ENCODE measurements around the gene PRDM5.
"Not testable (repeated sequence)": the region's sequence is repeated elsewhere in the genome, so short reads cannot be mapped to it uniquely, and the experiment has no call there.

PRDM5 gene

GRCh38 chr4:120671538-120671937 is 251.0 kb downstream of the PRDM5 start:
- Mint-ChIP-seq H3K27ac (no peak overlapping the region), H3K4me1 (no peaks in the 10 kb centered on the region), H3K4me3 (no peak overlapping the region), H3K27me3 (peaks cover 29% of the 10 kb centered on the region), H3K36me3 (peaks cover 3% of the 10 kb centered on the region), H3K9me3 (peaks cover 14% of the 10 kb centered on the region)

DNA sequence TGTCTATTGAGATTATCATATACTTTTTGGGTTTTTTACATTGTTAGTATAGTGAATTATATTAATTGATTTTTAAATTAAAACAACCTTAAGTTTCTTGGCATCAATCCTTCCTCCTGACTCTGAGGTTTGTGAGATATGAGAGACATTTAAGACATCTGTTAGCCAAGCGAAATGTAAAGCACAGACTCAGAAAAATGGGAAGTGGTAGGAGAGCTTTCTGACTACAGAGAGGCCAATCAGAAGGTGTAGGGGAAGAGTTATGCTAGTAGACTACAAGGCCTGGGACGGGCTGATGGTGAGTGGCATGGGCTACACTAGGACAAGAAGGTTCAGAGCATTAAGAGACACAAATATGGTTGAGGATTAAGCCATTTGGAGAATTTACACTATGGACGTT is 255.4 kb downstream of the PRDM5 start:
- Mint-ChIP-seq H3K4me1 (no peaks in the 10 kb centered on the region), H3K4me3 (no peak overlapping the region), H3K36me3 (no peaks in the 10 kb centered on the region), H3K27ac (no peak overlapping the region), H3K9me3 (peaks cover 3% of the 10 kb centered on the region), H3K27me3 (peaks cover 11% of the 10 kb centered on the region)

DNA sequence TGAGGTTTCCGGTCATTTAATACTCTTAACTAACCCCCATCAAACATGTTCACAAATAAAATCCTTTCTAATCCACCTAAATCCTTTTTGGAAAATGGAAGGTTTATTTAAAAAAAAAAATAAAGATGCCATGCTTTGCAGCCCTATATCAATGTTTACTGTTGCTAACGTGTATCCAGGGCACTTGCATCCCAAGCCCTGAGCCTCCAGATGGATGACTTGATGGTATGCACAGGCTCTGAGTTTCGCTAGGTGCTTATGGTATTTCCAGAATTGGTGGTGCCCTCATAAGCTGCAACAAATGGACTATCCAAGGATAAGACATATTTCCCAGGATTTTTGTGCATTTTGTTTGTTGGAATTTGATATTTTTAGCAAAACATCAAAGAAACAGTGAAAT is 257.7 kb downstream of the PRDM5 start:
- Mint-ChIP-seq H3K36me3 (no peaks in the 10 kb centered on the region), H3K4me3 (no peak overlapping the region), H3K9me3 (no peaks in the 10 kb centered on the region), H3K4me1 (no peaks in the 10 kb centered on the region), H3K27ac (no peak overlapping the region), H3K27me3 (peaks cover 5% of the 10 kb centered on the region)

DNA sequence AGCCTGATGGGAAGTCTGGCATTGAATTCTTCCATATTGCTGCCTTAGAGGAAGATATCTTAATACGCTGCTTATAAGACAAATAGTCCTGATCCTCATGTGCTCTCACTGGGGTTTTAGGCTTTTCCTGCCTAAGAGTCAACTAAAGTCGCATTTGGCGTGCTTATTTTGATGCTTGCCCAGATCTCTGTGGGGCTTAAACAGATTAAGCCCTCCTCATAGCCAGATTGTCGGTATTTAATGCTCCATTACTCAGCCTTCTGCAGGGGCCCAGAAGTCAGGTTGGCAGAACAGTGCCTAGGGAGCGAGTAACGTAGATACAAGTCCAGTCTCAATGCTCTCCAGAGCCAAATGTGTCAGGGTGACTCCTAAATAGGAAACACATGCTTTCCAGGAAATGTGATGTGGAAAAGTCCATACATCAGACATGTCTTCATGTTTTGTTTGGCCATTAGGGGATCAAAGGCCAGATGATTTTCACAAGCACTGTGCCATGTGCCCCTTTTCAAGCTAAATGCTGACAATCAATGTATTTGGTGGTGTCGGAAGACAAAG is 262.8 kb downstream of the PRDM5 start:
- H3K4me3 Mint-ChIP-seq, result no peak overlapping the region
- no peaks in the 10 kb centered on the region for H3K9me3 Mint-ChIP-seq
- H3K4me1 Mint-ChIP-seq, result peaks cover 5% of the 10 kb centered on the region
- peaks cover 8% of the 10 kb centered on the region for H3K27me3 Mint-ChIP-seq
- H3K36me3 Mint-ChIP-seq, result no peaks in the 10 kb centered on the region
- H3K27ac Mint-ChIP-seq, result no peak overlapping the region

DNA sequence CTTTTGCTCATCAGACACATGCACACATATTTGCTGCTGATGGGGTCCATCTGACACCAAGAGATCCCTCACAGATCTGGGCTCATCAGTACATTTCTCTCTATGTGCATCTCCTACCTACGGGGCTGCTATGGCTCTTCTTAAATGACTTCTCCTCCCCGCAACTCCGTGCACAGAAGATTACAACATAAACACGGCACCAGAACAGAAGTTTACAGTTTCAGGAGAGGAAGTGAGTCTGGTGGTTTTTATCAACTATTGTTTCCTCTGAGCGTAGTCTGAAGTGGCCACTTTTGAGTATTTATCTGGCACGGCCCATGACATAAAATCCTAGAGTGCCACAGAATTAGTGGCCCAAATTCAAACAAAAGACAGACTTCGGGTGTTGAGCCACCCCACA is 263.8 kb downstream of the PRDM5 start:
- Mint-ChIP-seq H3K27ac (no peak overlapping the region), H3K4me3 (no peak overlapping the region), H3K4me1 (peaks cover 5% of the 10 kb centered on the region), H3K36me3 (no peaks in the 10 kb centered on the region), H3K27me3 (peaks cover 8% of the 10 kb centered on the region), H3K9me3 (no peaks in the 10 kb centered on the region)

DNA sequence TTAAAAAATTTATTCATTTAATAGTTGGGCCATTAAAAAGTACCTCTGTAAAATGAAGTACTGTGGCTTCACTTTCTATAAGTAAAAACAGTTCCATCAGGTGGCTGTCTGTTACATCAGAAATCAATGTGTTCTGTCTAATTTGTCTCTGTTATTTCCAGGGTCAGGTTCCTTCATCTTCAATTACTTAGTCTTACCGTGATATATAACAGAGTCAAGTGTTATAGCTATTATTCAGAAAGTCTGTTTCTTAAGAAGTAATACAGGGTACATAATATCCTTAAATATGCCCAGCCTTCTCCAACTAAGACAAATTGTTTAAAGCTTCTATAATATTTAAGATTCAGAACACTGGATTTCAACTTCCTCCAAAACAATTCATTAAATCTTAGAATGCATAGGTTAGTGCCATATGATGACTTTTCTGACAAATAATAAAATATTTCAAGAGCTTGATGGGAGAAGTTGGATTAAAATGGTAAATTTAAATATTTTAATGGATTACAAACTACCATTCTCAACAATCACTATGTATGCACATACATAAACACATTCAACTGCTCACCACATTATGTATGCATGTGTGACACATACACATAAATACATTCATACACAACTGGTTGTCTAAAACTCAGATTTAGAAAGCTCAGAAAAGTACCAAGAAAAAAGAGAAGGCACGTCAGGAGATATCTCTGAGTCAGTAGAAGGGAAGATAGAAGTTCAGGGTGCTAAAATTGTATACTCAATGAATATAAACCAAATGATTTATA is 268.5 kb downstream of the PRDM5 start:
- H3K9me3 Mint-ChIP-seq, result no peaks in the 10 kb centered on the region
- no peak overlapping the region for H3K27ac Mint-ChIP-seq
- H3K4me3 Mint-ChIP-seq, result no peak overlapping the region
- H3K4me1 Mint-ChIP-seq, result peaks cover 5% of the 10 kb centered on the region
- H3K36me3 Mint-ChIP-seq, result no peaks in the 10 kb centered on the region
- H3K27me3 Mint-ChIP-seq, result peaks cover 6% of the 10 kb centered on the region

DNA sequence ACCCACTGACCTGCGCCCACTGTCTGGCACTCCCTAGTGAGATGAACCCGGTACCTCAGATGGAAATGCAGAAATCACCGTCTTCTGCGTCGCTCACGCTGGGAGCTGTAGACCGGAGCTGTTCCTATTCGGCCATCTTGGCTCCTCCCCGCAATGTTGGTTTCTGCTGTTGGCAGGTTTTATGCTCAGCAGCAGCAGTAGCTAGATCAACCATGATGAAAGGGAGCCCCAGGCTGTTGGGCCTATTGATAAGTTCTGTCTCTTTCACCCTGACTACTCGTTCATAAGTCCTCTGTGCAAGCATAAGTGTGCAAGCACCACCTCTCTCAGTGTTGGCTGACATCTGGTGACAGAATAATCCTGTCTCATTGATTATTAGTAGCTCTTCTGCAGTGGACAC is 274.2 kb downstream of the PRDM5 start:
- not testable (repeated sequence) for H3K4me1 Mint-ChIP-seq, H3K27ac Mint-ChIP-seq, H3K27me3 Mint-ChIP-seq, H3K4me3 Mint-ChIP-seq, H3K36me3 Mint-ChIP-seq, H3K9me3 Mint-ChIP-seq

All from activated naive CD4-positive, alpha-beta T cell treated with anti-CD3 and anti-CD28 coated beads, Interleukin-2, amount 50 U/mL, for 24 hours (primary cell).